Jurkat, Clone E6-1 (cell line): Measurements from ENCODE around the gene B4GALT6.

Experiments used
- DNase-seq: peaks from one replicate; pipeline ENCODE4 v3.0.0-alpha.2; 2011; ENCODE audit warnings: low read depth, low spot score
- H3K4me3 ChIP-seq: 2 replicates; pipeline ENCODE4 v1.5.1; 2011; ENCODE audit warnings: mild to moderate bottlenecking, low read length, control low read depth, moderate library complexity

B4GALT6 gene

GRCh38 chr18:31697351-31698298 lies 13.2 kb upstream of the B4GALT6 start:
- DNase-seq = no peak
- no peak overlapping the region for H3K4me3 ChIP-seq

GRCh38 chr18:31695989-31696388 lies 11.6 kb upstream of the B4GALT6 start:
- DNase-seq = no peak
- H3K4me3 ChIP-seq = no peak overlapping the region

- no peak overlapping the region for H3K4me3 ChIP-seq
- DNase-seq = no peak
Observed at GRCh38 chr18:31694297-31694696, 9.9 kb upstream of the B4GALT6 start.

GRCh38 chr18:31688606-31689005 lies 4.2 kb upstream of the B4GALT6 start:
- H3K4me3 ChIP-seq = no peak overlapping the region
- peak; percentile 73 for DNase-seq

- no peak overlapping the region; the same call in 1 of the 2 replicates for H3K4me3 ChIP-seq
- no peak for DNase-seq
Observed at GRCh38 chr18:31686986-31687928, 2.9 kb upstream of the B4GALT6 start.

DNA sequence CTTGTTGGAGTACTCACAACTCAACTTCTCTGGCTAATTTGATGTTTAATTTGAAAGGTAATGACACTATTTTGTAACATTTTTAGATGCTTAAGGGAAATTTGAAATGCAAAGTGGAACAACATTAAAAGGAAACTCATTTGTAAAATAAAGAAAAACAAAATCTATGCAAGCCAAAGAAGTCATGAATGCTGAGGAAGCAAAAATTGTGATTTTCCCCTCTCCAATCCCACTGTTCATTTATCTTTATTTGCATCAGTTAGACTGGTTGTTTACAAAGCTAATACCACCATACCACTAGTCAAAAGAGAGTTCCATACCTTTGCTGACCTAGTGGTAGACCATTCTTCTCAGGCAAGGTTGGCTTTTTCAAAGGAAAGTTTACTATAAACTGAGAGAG lies 2.2 kb upstream of the B4GALT6 start:
- H3K4me3 ChIP-seq = peak overlapping the region; percentile 88

GRCh38 chr18:31685097-31686082 lies 1.0 kb upstream of the B4GALT6 start:
- H3K4me3 ChIP-seq = peak overlapping the region; percentile 88
- DNase-seq = peak; percentile 81

More for the DNA sequence above, 2.2 kb upstream of the B4GALT6 start:
- no peak for DNase-seq

- no peak for DNase-seq
- H3K4me3 ChIP-seq = peak overlapping the region; percentile 88
Observed at GRCh38 chr18:31683968-31684278, 458 bp downstream of the B4GALT6 start.

GRCh38 chr18:31683106-31683505 lies 1.3 kb downstream of the B4GALT6 start:
- no peak overlapping the region for H3K4me3 ChIP-seq
- DNase-seq = no peak

- no peak overlapping the region for H3K4me3 ChIP-seq
- DNase-seq = no peak
Observed at GRCh38 chr18:31680831-31681568, 3.4 kb downstream of the B4GALT6 start.

DNA sequence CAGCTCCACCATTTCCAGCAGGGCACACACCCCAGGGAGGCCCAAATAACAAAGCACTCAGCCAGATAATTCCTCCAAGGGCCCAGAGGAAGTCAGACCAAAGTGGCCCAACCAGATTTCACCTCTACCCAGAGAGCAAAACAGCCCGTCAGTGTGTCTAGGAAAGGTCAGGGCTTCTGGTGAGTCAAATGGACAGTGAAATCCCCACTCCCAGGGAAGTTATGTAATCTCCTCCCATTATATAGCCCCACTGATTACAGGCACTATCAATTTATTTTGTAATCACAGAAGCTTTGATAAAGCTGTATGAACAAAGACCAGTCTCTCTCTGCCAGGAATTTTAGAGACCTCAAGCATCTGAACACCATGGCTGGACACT lies 4.0 kb downstream of the B4GALT6 start:
- DNase-seq = no peak
- no peak overlapping the region for H3K4me3 ChIP-seq

DNA sequence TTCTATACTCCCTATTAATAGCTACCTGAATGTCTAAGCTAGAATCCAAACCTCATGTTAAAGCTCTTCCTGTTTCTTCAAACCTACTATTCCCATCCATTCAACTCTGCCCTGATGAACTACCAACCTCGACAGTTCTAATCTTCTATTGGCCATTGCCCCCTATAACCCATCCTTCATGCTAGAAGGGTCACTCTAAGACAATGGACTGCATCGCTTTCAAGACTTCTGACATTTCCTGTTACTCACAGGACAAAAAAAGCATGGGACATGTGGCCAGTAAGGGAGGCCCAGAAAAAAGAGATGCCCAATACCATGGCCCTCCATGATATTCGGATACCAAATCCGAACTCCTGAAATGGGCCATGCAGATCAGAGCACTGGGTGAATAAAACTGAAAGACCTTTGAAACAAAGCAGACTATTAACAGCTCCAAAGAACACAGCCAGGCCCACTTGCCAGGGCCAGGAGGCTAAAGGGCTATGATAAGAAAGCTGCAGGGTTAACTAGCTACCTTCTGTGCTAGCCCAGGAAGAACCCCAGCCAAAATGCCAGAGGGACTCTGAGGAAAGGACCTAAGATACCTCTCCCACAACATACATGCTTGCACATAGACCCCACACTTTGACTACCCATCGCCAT lies 4.5 kb downstream of the B4GALT6 start:
- H3K4me3 ChIP-seq = no peak overlapping the region
- no peak for DNase-seq

- H3K4me3 ChIP-seq = no peak overlapping the region
- no peak for DNase-seq
Observed at GRCh38 chr18:31679133-31679742, 5.1 kb downstream of the B4GALT6 start.

GRCh38 chr18:31678425-31678824 lies 6.0 kb downstream of the B4GALT6 start:
- H3K4me3 ChIP-seq = no peak overlapping the region

GRCh38 chr18:31677592-31677991 lies 6.8 kb downstream of the B4GALT6 start:
- no peak overlapping the region for H3K4me3 ChIP-seq
- DNase-seq = no peak

More at GRCh38 chr18:31678425-31678824, 6.0 kb downstream of the B4GALT6 start:
- no peak for DNase-seq

GRCh38 chr18:31675404-31675803 lies 9.0 kb downstream of the B4GALT6 start:
- no peak for DNase-seq
- H3K4me3 ChIP-seq = no peak overlapping the region

DNA sequence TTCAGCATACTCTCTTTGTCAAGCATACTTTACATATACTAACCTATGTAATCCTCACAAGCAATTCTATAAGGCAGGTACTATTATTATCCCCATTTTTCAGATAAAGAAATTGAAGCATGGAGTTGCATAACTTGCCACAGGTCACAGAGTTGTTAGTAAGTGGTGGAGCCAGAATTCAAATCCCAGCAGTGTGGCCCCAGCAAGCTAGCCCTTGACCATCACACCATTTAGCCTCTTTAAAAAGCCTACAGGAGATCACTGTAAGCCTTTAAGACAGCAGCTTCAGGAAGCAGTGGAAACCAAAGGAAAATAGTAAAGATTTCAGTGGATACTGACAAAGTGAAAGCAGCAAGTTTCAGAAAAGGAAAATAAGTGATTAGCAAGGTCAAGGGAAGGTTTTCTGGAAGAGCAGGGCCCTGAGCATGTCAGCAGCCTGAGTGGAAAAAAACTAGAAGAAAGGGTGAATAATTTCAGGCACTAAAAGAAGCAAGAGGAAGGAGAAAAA lies 11.7 kb downstream of the B4GALT6 start:
- no peak for DNase-seq
- H3K4me3 ChIP-seq = no peak overlapping the region
